Subcutaneous abdominal adipose tissue (tissue), 5 donors: ENCODE data around the gene KRT71.

Experiments used
- H3K27ac ChIP-seq: one replicate; pipeline ENCODE4 v1.7.0; 2013; ENCODE audit warnings: low read depth, mild to moderate bottlenecking, inconsistent platforms, low read length, moderate library complexity
- H3K27me3 ChIP-seq, 5 donors: one replicate each; pipeline ENCODE4 v1.7.0; 2013; ENCODE audit warnings: low read length in 5 of 5, inconsistent platforms in 1 of 5; ENCODE audit not compliant: control insufficient read depth in 5 of 5, insufficient read depth in 4 of 5
- H3K36me3 ChIP-seq, 5 donors: one replicate each; pipeline ENCODE4 v1.7.0; 2013; ENCODE audit warnings: low read length in 5 of 5; ENCODE audit not compliant: control insufficient read depth in 5 of 5, insufficient read depth in 5 of 5
- H3K4me1 ChIP-seq, 5 donors: one replicate each; pipeline ENCODE4 v1.7.0; 2013; ENCODE audit warnings: low read length in 5 of 5, mild to moderate bottlenecking in 3 of 5, moderate library complexity in 1 of 5; ENCODE audit not compliant: control insufficient read depth in 5 of 5, insufficient read depth in 5 of 5
- H3K4me3 ChIP-seq, 5 donors: one replicate each; pipeline ENCODE4 v1.7.0; 2013; ENCODE audit warnings: low read length in 5 of 5, low read depth in 1 of 5
- H3K9ac ChIP-seq, 5 donors: one replicate each; pipeline ENCODE4 v1.7.0; 2013; ENCODE audit warnings: low read length in 5 of 5, mild to moderate bottlenecking in 4 of 5, moderate library complexity in 3 of 5
- H3K9me3 ChIP-seq, 5 donors: one replicate each; pipeline ENCODE4 v1.7.0; 2013; ENCODE audit warnings: low read length in 5 of 5; ENCODE audit not compliant: control insufficient read depth in 5 of 5
- donor health status: healthy.
- donor health status: healthy.
- donor health status: healthy.
- donor health status: healthy.
- donor health status: healthy.

The KRT71 gene

GRCh38 chr12:52578469-52578868, 25.5 kb upstream of the KRT71 start:
- Histone ChIP-seq H3K36me3 (no peaks in the 10 kb centered on the region), H3K27me3 (peaks cover 0 to 6% (median 0%) of the 10 kb centered on the region in 5 donors), H3K9me3 (no peaks in the 10 kb centered on the region), H3K27ac (no peak overlapping the region), H3K4me1 (peaks cover 0 to 4% (median 0%) of the 10 kb centered on the region in 5 donors), H3K9ac (no peak overlapping the region), H3K4me3 (no peak overlapping the region)

- peaks cover 0 to 6% (median 0%) of the 10 kb centered on the region in 5 donors for H3K27me3 ChIP-seq
- H3K36me3 ChIP-seq: no peaks in the 10 kb centered on the region
- no peak overlapping the region for H3K27ac ChIP-seq
- peaks cover 0 to 4% (median 0%) of the 10 kb centered on the region in 5 donors for H3K4me1 ChIP-seq
- H3K9me3 ChIP-seq: no peaks in the 10 kb centered on the region
- H3K4me3 ChIP-seq: no peak overlapping the region
- H3K9ac ChIP-seq: no peak overlapping the region
Measured at GRCh38 chr12:52577316-52577715, 24.4 kb upstream of the KRT71 start.

DNA sequence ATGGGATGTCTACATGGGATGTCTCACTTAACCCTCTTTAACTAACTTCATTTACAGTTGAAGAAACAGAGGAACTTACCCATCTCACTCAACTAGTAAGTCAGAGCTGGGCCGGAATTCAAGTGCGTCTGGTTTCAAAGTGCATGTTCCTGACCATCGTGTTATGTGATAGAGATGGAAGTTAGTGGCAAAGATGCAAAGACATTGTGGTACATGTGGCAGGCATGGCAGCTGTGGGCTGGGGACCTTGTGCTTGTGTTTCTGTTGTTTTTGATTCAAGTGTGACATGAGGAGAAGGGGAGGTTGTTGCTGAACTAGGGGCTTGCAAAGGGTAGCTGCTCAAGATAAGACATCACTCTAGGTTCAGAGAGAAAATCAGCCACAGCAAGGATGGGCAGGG, 23.0 kb upstream of the KRT71 start:
- Histone ChIP-seq H3K36me3 (no peaks in the 10 kb centered on the region), H3K9me3 (no peaks in the 10 kb centered on the region), H3K4me1 (peaks cover 0 to 4% (median 0%) of the 10 kb centered on the region in 5 donors), H3K27me3 (peaks cover 0 to 5% (median 0%) of the 10 kb centered on the region in 5 donors), H3K27ac (no peak overlapping the region), H3K9ac (no peak overlapping the region), H3K4me3 (peak overlapping the region in 1 of 5 donors; percentile 10)

GRCh38 chr12:52575256-52575655, 22.3 kb upstream of the KRT71 start:
- Histone ChIP-seq H3K4me3 (no peak overlapping the region), H3K36me3 (no peaks in the 10 kb centered on the region), H3K9ac (no peak overlapping the region), H3K27ac (no peak overlapping the region), H3K9me3 (no peaks in the 10 kb centered on the region), H3K4me1 (peaks cover 0 to 4% (median 0%) of the 10 kb centered on the region in 5 donors), H3K27me3 (peaks cover 0 to 7% (median 0%) of the 10 kb centered on the region in 5 donors)

GRCh38 chr12:52573743-52574142, 20.8 kb upstream of the KRT71 start, which contains the start of gene KRT74:
Gene KRT74 (minus strand): TSS chr12:52573843. CDS start chr12:52573777, 66 bp downstream.
- Histone ChIP-seq H3K27me3 (peaks cover 0 to 12% (median 5%) of the 10 kb centered on the region in 5 donors), H3K27ac (no peak within 1 kb of the TSS), H3K4me3 (no peak within 1 kb of the TSS), H3K4me1 (peaks cover 0 to 4% (median 0%) of the 10 kb centered on the region in 5 donors), H3K9ac (no peak within 1 kb of the TSS), H3K36me3 (no peaks in the 10 kb centered on the region), H3K9me3 (no peaks in the 10 kb centered on the region)

GRCh38 chr12:52573306-52573705, 20.4 kb upstream of the KRT71 start:
- Histone ChIP-seq H3K4me1 (peaks cover 0 to 3% (median 0%) of the 10 kb centered on the region in 5 donors), H3K9me3 (no peaks in the 10 kb centered on the region), H3K27ac (no peak overlapping the region), H3K4me3 (no peak overlapping the region), H3K27me3 (peaks cover 0 to 12% (median 5%) of the 10 kb centered on the region in 5 donors), H3K36me3 (no peaks in the 10 kb centered on the region), H3K9ac (no peak overlapping the region)

- no peak overlapping the region for H3K4me3 ChIP-seq
- H3K27me3 ChIP-seq: peaks cover 0 to 16% (median 8%) of the 10 kb centered on the region in 5 donors
- H3K4me1 ChIP-seq: peaks cover 0 to 3% (median 0%) of the 10 kb centered on the region in 5 donors
- no peak overlapping the region for H3K27ac ChIP-seq
- no peak overlapping the region for H3K9ac ChIP-seq
- no peaks in the 10 kb centered on the region for H3K9me3 ChIP-seq
- no peaks in the 10 kb centered on the region for H3K36me3 ChIP-seq
Measured at GRCh38 chr12:52570511-52570910, 17.6 kb upstream of the KRT71 start.

DNA sequence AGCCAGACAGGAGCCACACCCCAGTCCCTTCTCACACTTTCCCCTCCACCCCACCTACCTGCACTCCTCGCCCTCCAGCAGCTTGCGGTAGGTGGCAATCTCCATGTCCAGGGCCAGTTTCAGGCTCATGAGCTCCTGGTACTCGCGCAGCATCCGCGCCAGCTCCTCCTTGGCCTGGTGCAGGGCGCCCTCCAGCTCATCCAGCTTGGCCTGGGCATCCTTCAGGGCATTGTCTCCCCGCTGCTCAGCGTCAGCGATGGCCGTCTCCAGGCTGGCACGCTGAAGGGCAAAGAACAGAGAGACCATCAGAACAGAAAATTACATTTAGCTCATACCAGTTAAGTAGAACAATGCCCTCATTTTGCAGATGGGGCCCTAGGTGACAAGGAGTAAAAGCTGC, 15.2 kb upstream of the KRT71 start:
- Histone ChIP-seq H3K4me3 (no peak overlapping the region), H3K9me3 (no peaks in the 10 kb centered on the region), H3K27me3 (peaks cover 0 to 16% (median 8%) of the 10 kb centered on the region in 5 donors), H3K36me3 (no peaks in the 10 kb centered on the region), H3K27ac (no peak overlapping the region), H3K9ac (no peak overlapping the region), H3K4me1 (peaks cover 0 to 3% (median 0%) of the 10 kb centered on the region in 5 donors)

GRCh38 chr12:52566847-52567291, 13.9 kb upstream of the KRT71 start:
- Histone ChIP-seq H3K36me3 (no peaks in the 10 kb centered on the region), H3K4me1 (peaks cover 0 to under 1% (median 0%) of the 10 kb centered on the region in 5 donors), H3K9ac (no peak overlapping the region), H3K4me3 (no peak overlapping the region), H3K27ac (no peak overlapping the region), H3K27me3 (peaks cover 0 to 16% (median 8%) of the 10 kb centered on the region in 5 donors), H3K9me3 (no peaks in the 10 kb centered on the region)

DNA sequence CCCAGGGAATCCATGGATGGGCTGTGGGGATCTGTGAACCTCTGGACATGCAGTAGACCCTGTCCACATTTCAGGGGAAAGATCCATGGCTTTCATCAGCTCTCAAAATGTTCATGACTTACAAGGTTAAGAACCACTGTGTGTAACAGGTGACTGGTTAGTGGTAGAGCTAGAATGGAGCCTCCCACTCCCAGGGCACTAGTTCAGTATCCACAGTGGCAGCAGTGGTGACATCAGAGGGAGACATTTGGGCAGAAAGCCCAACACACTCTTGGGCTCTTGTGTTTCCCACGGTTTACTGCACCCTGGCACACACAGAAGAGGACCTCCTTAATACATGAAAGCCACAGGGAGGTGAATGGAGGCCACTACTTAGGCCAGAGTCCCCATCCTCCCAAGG, 11.6 kb upstream of the KRT71 start:
- no peaks in the 10 kb centered on the region for H3K9me3 ChIP-seq
- peaks cover 0 to 11% (median 5%) of the 10 kb centered on the region in 5 donors for H3K27me3 ChIP-seq
- H3K9ac ChIP-seq: no peak overlapping the region
- H3K27ac ChIP-seq: no peak overlapping the region
- H3K4me3 ChIP-seq: no peak overlapping the region
- no peaks in the 10 kb centered on the region for H3K4me1 ChIP-seq
- no peaks in the 10 kb centered on the region for H3K36me3 ChIP-seq
